ENCODE data around the gene SLC24A3. TPM values are rescaled to one million over a fixed set of nuclear protein-coding genes. Genes with fewer than 3 reads are reported as not detected.
A peak's percentile ranks its signal among the peaks of the same experiment; 100 is the strongest.

Gene SLC24A3
- total RNA-seq, 8 experiments from 2014 or later, result 0.13 to 13.3 (median 7.0) TPM

GRCh38 chr20:19302714-19303113 is 90.3 kb downstream of the SLC24A3 start:
- WGBS, 10 experiments, result 34 to 84% (median 82%) methylated on average over 1 to 3 of the region's 3 CpGs
- Histone ChIP-seq H3K27ac (no peak overlapping the region), H3K4me3 (no peak overlapping the region), H3K4me1 (replicated peaks in 1 of 2) (no peaks in the 10 kb centered on the region)
- ATAC-seq (replicated peaks in 6 of 8), result no peak
- in situ Hi-C loops (cut with MboI; ENCODE audit: low pct_unique_long_range_greater_than_20kb in 2 of 9, low sequenced_read_pairs in 9 of 9, unreplicated experiment in 9 of 9), result no loop called here

- no peaks in the 10 kb centered on the region for H3K4me1 ChIP-seq (replicated peaks in 1 of 2)
- WGBS, 10 experiments, result 7 to 93% (median 68%) methylated on average over 3 to 5 of the region's 5 CpGs; no CpG with 5 or more reads in 2 of the 10 experiments
- in situ Hi-C loops (cut with MboI; ENCODE audit: low pct_unique_long_range_greater_than_20kb in 2 of 9, low sequenced_read_pairs in 9 of 9, unreplicated experiment in 9 of 9), result no loop called here
These were observed 91.9 kb downstream of the SLC24A3 start for GRCh38 chr20:19304389-19304788.

GRCh38 chr20:19304886-19305415 is 92.5 kb downstream of the SLC24A3 start:
- Histone ChIP-seq H3K27ac (no peak overlapping the region), H3K4me1 (replicated peaks in 1 of 2) (no peaks in the 10 kb centered on the region), H3K4me3 (no peak overlapping the region)
- in situ Hi-C loops (cut with MboI; ENCODE audit: low pct_unique_long_range_greater_than_20kb in 2 of 9, low sequenced_read_pairs in 9 of 9, unreplicated experiment in 9 of 9), result no loop called here
- ATAC-seq (replicated peaks in 6 of 8), result no peak
- WGBS, 10 experiments, result 10 to 90% (median 61%) methylated on average over 1 to 3 of the region's 3 CpGs; no CpG with 5 or more reads in 2 of the 10 experiments

More at GRCh38 chr20:19304389-19304788, 91.9 kb downstream of the SLC24A3 start:
- no peak overlapping the region for H3K4me3 ChIP-seq
- H3K27ac ChIP-seq, result no peak overlapping the region
- no peak for ATAC-seq (replicated peaks in 6 of 8)

- in situ Hi-C loops (cut with MboI; ENCODE audit: low pct_unique_long_range_greater_than_20kb in 2 of 9, low sequenced_read_pairs in 9 of 9, unreplicated experiment in 9 of 9), result no loop called here
- Histone ChIP-seq H3K4me3 (no peak overlapping the region), H3K27ac (no peak overlapping the region), H3K4me1 (replicated peaks in 1 of 2) (no peaks in the 10 kb centered on the region)
- no peak for ATAC-seq (replicated peaks in 6 of 8)
- WGBS, 10 experiments, result 30 to 100% (median 78%) methylated on average over 1 to 3 of the region's 3 CpGs
These were observed 95.7 kb downstream of the SLC24A3 start for GRCh38 chr20:19308146-19308545.

GRCh38 chr20:19310541-19310940 is 98.1 kb downstream of the SLC24A3 start:
- Histone ChIP-seq H3K27ac (no peak overlapping the region), H3K4me1 (replicated peaks in 1 of 2) (no peaks in the 10 kb centered on the region), H3K4me3 (no peak overlapping the region)
- WGBS, 10 experiments, result 40 to 100% (median 82%) methylated on average over 1 to 2 of the region's 2 CpGs; no CpG with 5 or more reads in 6 of the 10 experiments
- in situ Hi-C loops (cut with MboI; ENCODE audit: low pct_unique_long_range_greater_than_20kb in 2 of 9, low sequenced_read_pairs in 9 of 9, unreplicated experiment in 9 of 9), result no loop called here
- ATAC-seq (replicated peaks in 6 of 8), result no peak

GRCh38 chr20:19313342-19314069 is 101.1 kb downstream of the SLC24A3 start:
- in situ Hi-C loops (cut with MboI; ENCODE audit: low pct_unique_long_range_greater_than_20kb in 2 of 9, low sequenced_read_pairs in 9 of 9, unreplicated experiment in 9 of 9), result no loop called here
- ATAC-seq (replicated peaks in 6 of 8), result no peak
- Histone ChIP-seq H3K4me1 (replicated peaks in 1 of 2) (peaks cover 5 to 6% of the 10 kb centered on the region in 2 donors), H3K4me3 (no peak overlapping the region), H3K27ac (no peak overlapping the region)
- 36 to 100% (median 74%) methylated on average over 1 to 5 of the region's 6 CpGs for WGBS, 10 experiments

GRCh38 chr20:19314621-19315020 is 102.2 kb downstream of the SLC24A3 start:
- ATAC-seq (replicated peaks in 6 of 8), result peak in 5 of 8 experiments; percentile 22 to 70 (median 44)
- Histone ChIP-seq H3K4me1 (replicated peaks in 1 of 2) (peaks cover 9 to 12% of the 10 kb centered on the region in 2 donors), H3K4me3 (no peak overlapping the region), H3K27ac (no peak overlapping the region)
- WGBS, 10 experiments, result 40 to 94% (median 71%) methylated on average over 1 to 7 of the region's 7 CpGs; no CpG with 5 or more reads in 2 of the 10 experiments
- in situ Hi-C loops (cut with MboI; ENCODE audit: low pct_unique_long_range_greater_than_20kb in 2 of 9, low sequenced_read_pairs in 9 of 9, unreplicated experiment in 9 of 9), result no loop called here

- WGBS, 10 experiments, result 0 to 94% (median 36%) methylated on average over 1 to 4 of the region's 5 CpGs; no CpG with 5 or more reads in 4 of the 10 experiments
- H3K4me3 ChIP-seq, result no peak overlapping the region
- peaks cover 12 to 19% of the 10 kb centered on the region in 2 donors for H3K4me1 ChIP-seq (replicated peaks in 1 of 2)
- H3K27ac ChIP-seq, result no peak overlapping the region
- in situ Hi-C loops (cut with MboI; ENCODE audit: low pct_unique_long_range_greater_than_20kb in 2 of 9, low sequenced_read_pairs in 9 of 9, unreplicated experiment in 9 of 9), result no loop called here
- peak in 2 of 8 experiments; percentile 42 to 71 for ATAC-seq (replicated peaks in 6 of 8)
These were observed 105.0 kb downstream of the SLC24A3 start for GRCh38 chr20:19317237-19318069.

GRCh38 chr20:19318610-19319009 is 106.2 kb downstream of the SLC24A3 start:
- ATAC-seq (replicated peaks in 6 of 8), result peak in 4 of 8 experiments; percentile 38 to 73 (median 70)
- H3K4me1 ChIP-seq (replicated peaks in 1 of 2), result peaks cover 12 to 19% of the 10 kb centered on the region in 2 donors
- H3K27ac ChIP-seq, result no peak overlapping the region
- WGBS, 10 experiments, result 8 to 72% (median 40%) methylated on average over 1 to 4 of the region's 4 CpGs; no CpG with 5 or more reads in 2 of the 10 experiments
- H3K4me3 ChIP-seq, result no peak overlapping the region
- in situ Hi-C loops (cut with MboI; ENCODE audit: low pct_unique_long_range_greater_than_20kb in 2 of 9, low sequenced_read_pairs in 9 of 9, unreplicated experiment in 9 of 9), result no loop called here

- in situ Hi-C loops (cut with MboI; ENCODE audit: low pct_unique_long_range_greater_than_20kb in 2 of 9, low sequenced_read_pairs in 9 of 9, unreplicated experiment in 9 of 9), result no loop called here
- H3K4me1 ChIP-seq (replicated peaks in 1 of 2), result peaks cover 12 to 19% of the 10 kb centered on the region in 2 donors
- WGBS, 10 experiments, result 0 to 81% (median 42%) methylated on average over 1 to 8 of the region's 8 CpGs; no CpG with 5 or more reads in 2 of the 10 experiments
- ATAC-seq (replicated peaks in 6 of 8), result peak in 3 of 8 experiments; percentile 38 to 50 (median 42)
- no peak overlapping the region for H3K4me3 ChIP-seq
- no peak overlapping the region for H3K27ac ChIP-seq
These were observed 107.6 kb downstream of the SLC24A3 start for GRCh38 chr20:19320005-19320404.

- in situ Hi-C loops (cut with MboI; ENCODE audit: low pct_unique_long_range_greater_than_20kb in 2 of 9, low sequenced_read_pairs in 9 of 9, unreplicated experiment in 9 of 9), result no loop called here
- Histone ChIP-seq H3K27ac (no peak overlapping the region), H3K4me3 (no peak overlapping the region), H3K4me1 (replicated peaks in 1 of 2) (peaks cover 12 to 19% of the 10 kb centered on the region in 2 donors)
- no peak for ATAC-seq (replicated peaks in 6 of 8)
- 24 to 100% (median 94%) methylated on average over 1 to 5 of the region's 5 CpGs; no CpG with 5 or more reads in 1 of the 10 experiments for WGBS, 10 experiments
These were observed 108.7 kb downstream of the SLC24A3 start for GRCh38 chr20:19321176-19321575.

GRCh38 chr20:19322061-19322985 is 109.9 kb downstream of the SLC24A3 start:
- Histone ChIP-seq H3K4me3 (no peak overlapping the region), H3K4me1 (replicated peaks in 1 of 2) (peaks cover 10 to 16% of the 10 kb centered on the region in 2 donors), H3K27ac (no peak overlapping the region)
- 30 to 100% (median 85%) methylated on average over 1 to 7 of the region's 12 CpGs for WGBS, 10 experiments
- in situ Hi-C loops (cut with MboI; ENCODE audit: low pct_unique_long_range_greater_than_20kb in 2 of 9, low sequenced_read_pairs in 9 of 9, unreplicated experiment in 9 of 9), result no loop called here
- no peak for ATAC-seq (replicated peaks in 6 of 8)

Measured in motor neuron (in vitro differentiated cells).